ENCODE data around the gene PLXDC2. TPM values are rescaled to one million over a fixed set of nuclear protein-coding genes. Genes with fewer than 3 reads are reported as not detected.

PLXDC2 gene
- total RNA-seq, 4 donors from 2014 or later = 21.2 to 43.2 (median 32.7) TPM

DNA sequence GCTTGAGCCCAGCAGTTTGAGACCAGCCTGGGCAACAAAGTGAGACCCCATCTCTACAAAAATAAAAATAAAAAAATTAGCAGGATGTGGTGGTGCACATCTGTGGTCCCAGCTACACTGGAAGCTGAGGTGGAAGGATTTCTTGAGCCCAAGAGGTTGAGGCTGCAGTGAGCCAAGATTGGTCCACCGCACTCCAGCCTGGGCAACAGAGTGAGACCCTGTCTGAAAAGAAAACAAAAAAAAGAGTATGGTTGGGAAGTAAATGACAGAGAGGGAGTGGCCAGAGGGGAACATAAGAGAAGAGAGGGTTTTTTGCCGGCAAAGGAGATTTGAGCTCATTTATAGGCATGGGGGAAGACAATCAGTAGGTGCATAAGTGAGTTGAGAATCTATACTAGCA, 19.7 kb downstream of the PLXDC2 start:
- TF ChIP-seq, protein P1, sequence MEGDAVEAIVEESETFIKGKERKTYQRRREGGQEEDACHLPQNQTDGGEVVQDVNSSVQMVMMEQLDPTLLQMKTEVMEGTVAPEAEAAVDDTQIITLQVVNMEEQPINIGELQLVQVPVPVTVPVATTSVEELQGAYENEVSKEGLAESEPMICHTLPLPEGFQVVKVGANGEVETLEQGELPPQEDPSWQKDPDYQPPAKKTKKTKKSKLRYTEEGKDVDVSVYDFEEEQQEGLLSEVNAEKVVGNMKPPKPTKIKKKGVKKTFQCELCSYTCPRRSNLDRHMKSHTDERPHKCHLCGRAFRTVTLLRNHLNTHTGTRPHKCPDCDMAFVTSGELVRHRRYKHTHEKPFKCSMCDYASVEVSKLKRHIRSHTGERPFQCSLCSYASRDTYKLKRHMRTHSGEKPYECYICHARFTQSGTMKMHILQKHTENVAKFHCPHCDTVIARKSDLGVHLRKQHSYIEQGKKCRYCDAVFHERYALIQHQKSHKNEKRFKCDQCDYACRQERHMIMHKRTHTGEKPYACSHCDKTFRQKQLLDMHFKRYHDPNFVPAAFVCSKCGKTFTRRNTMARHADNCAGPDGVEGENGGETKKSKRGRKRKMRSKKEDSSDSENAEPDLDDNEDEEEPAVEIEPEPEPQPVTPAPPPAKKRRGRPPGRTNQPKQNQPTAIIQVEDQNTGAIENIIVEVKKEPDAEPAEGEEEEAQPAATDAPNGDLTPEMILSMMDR (IDR thresholded peaks at IDR 0.05) = no peak
- TF ChIP-seq POLR2A (IDR thresholded peaks at IDR 0.05) = no peak
- no peak for DNase-seq
- no peak overlapping the region for H3K27ac ChIP-seq
- no peaks in the 10 kb centered on the region for H3K27me3 ChIP-seq
- H3K9me3 ChIP-seq = no peaks in the 10 kb centered on the region
- H3K4me3 ChIP-seq = no peak overlapping the region
- no peaks in the 10 kb centered on the region for H3K36me3 ChIP-seq
- H3K4me1 ChIP-seq = no peaks in the 10 kb centered on the region

DNA sequence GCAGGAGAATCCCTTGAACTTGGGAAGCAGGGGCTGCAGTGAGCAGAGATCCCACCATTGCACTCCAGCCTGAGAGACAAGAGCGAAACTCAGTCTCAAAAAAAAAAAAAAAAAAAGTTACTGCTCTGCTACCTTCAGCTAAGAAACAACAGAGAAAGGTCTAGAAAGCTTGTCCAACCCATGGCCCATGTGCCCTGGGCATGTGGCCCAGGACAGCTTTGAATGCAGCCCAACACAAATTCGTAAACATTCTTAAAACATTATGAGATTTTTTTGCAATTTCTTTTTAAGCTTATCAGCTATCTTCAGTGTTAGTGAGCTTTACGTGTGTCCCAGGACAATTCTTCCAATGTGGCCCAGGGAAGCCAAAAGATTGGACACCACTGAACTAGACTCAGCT, 22.9 kb downstream of the PLXDC2 start:
- no peak overlapping the region for H3K4me3 ChIP-seq
- H3K27ac ChIP-seq = no peak overlapping the region
- H3K36me3 ChIP-seq = no peaks in the 10 kb centered on the region
- no peak for DNase-seq
- H3K4me1 ChIP-seq = no peaks in the 10 kb centered on the region
- H3K27me3 ChIP-seq = no peaks in the 10 kb centered on the region
- TF ChIP-seq POLR2A (IDR thresholded peaks at IDR 0.05) = no peak
- TF ChIP-seq, protein P1 (IDR thresholded peaks at IDR 0.05) = no peak
- no peaks in the 10 kb centered on the region for H3K9me3 ChIP-seq

DNA sequence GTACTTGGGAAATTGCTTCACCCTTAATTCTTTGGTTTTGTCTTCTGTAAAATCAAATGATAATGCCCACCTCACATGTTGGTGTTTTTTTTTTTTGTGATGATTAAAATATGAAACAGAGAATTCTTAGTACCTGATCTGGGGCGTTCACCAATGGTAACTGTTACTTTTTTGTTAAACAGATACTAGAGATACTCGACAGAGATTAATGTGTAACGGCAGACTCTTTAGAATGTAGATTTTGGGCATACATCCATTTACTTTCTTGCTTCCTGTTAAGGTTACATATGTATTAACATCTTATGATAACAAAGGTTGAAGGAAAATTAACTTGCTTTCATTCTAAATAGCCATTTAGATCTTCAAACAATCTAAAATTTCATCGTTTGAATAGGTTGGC, 23.3 kb downstream of the PLXDC2 start:
- TF ChIP-seq, protein P1 (IDR thresholded peaks at IDR 0.05) = no peak
- no peak for TF ChIP-seq POLR2A (IDR thresholded peaks at IDR 0.05)
- no peak overlapping the region for H3K27ac ChIP-seq

DNA sequence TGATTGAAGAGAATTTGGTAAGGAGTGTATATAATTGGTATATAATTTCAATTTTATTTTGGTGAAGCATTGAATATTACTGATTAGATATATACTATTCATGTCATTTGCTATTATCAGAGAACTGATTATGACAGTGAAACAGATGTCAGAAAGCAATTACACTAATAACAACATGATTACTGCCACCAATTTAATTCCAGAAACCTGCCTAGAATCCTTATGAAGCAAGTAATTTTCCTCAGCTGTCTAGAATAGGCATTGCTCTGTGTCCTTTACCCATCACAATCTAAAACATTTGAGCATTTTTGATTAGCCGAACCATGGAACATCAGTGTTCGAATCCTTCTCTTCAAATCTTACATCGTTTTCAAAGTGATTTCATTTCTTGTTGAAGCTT, 24.5 kb downstream of the PLXDC2 start:
- Histone ChIP-seq H3K27ac (no peak overlapping the region), H3K36me3 (no peaks in the 10 kb centered on the region), H3K9me3 (no peaks in the 10 kb centered on the region), H3K4me1 (peaks cover 0 to 2% (median 0%) of the 10 kb centered on the region in 4 donors), H3K4me3 (no peak overlapping the region), H3K27me3 (no peaks in the 10 kb centered on the region)
- DNase-seq = no peak
- TF ChIP-seq POLR2A (IDR thresholded peaks at IDR 0.05) = no peak
- TF ChIP-seq, protein P1 (IDR thresholded peaks at IDR 0.05) = no peak

More for the DNA sequence above, 23.3 kb downstream of the PLXDC2 start:
- H3K9me3 ChIP-seq = no peaks in the 10 kb centered on the region
- DNase-seq = no peak
- no peaks in the 10 kb centered on the region for H3K36me3 ChIP-seq
- no peaks in the 10 kb centered on the region for H3K27me3 ChIP-seq
- H3K4me3 ChIP-seq = no peak overlapping the region
- H3K4me1 ChIP-seq = no peaks in the 10 kb centered on the region

DNA sequence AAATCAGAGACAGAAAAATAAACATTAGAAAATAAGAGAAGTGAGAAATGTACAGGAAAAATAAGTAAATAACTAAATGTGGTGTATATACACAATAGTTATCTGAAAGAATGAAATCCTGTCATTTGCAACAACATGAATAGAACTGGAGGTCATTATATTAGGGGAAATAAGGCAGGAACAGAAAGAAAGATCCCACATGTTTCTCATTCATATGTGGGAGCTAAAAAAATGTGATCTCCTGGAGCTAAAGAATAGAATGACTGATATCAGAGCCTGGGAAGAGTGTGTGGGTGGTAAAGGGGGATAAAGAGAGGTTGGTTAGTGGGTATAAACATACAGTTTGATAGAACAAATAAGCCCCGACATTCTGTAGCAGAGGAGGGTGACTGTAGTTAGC, 27.3 kb downstream of the PLXDC2 start:
- Histone ChIP-seq H3K27me3 (no peaks in the 10 kb centered on the region), H3K4me3 (no peak overlapping the region), H3K4me1 (peaks cover 0 to 4% (median 0%) of the 10 kb centered on the region in 4 donors), H3K9me3 (no peaks in the 10 kb centered on the region), H3K36me3 (no peaks in the 10 kb centered on the region), H3K27ac (no peak overlapping the region)
- no peak for TF ChIP-seq POLR2A (IDR thresholded peaks at IDR 0.05)
- no peak for DNase-seq

DNA sequence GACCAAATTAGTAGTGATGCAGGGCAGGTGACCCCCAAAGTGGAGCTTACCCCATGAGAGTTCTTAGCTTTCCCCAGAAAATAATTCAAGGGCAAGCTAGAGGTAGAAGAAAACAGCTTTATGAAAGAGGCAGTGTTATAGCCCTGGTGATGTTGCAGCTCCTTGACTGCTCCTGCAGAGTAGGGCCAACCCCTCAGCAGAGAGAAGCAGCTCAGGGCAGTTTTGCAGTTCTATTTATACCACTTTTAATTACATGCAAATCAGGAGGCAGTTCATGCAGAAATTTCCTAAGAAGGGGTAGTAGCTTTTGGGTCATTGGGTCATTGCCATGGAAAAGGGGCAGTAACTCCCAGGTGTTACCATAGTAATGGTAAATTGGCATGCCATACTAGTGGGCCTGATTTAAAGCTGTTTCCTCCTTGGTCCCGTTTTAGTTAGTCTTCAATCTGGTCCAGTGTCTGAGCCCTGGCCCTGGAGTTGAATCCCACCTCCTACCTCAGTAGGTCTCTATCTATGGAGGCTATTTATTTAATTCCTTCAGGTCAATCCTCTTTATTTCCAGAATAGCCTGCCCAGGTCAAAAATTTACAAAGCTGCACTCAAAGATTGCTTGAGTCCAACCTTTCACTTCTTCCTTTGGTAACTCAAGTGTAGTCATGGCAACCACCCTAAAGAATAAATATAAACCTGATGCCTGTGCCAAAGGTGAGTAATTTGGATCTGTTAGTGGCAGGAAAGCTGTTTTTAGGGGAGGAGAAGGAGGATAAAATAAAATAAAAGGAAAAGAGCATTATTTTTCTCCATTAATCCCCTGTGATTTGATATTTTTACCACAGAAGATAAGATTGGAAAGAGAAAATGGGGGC, 29.5 kb downstream of the PLXDC2 start:
- H3K27ac ChIP-seq = no peak overlapping the region
- no peaks in the 10 kb centered on the region for H3K36me3 ChIP-seq
- no peak for DNase-seq
- H3K4me3 ChIP-seq = no peak overlapping the region
- peaks cover 0 to 4% (median 0%) of the 10 kb centered on the region in 4 donors for H3K4me1 ChIP-seq
- H3K9me3 ChIP-seq = no peaks in the 10 kb centered on the region
- H3K27me3 ChIP-seq = no peaks in the 10 kb centered on the region
- TF ChIP-seq POLR2A (IDR thresholded peaks at IDR 0.05) = no peak
- TF ChIP-seq, protein P1 (IDR thresholded peaks at IDR 0.05) = no peak

All from Peyer's patch (tissue), 4 donors.